Keratinocyte (primary cell): ENCODE results near the gene GAMT. TPM values are rescaled to one million over a fixed set of nuclear protein-coding genes. Genes with fewer than 3 reads are reported as not detected.

ENCODE experiments used
- DNase-seq: peaks from one replicate; pipeline ENCODE4 v3.0.0-alpha.2; 2011; ENCODE audit warnings: low read depth, missing footprints, low spot score
- FAIRE-seq: peaks from 2 replicates; lab custom pipeline; 2011; peaks lifted over from hg19 to GRCh38; lab: Jason Lieb, UNC
- H2AFZ ChIP-seq: 2 replicates; pipeline ENCODE4 v1.6.0; 2012; ENCODE audit warnings: low read length, control low read depth, inconsistent platforms; ENCODE audit not compliant: control insufficient read depth
- H3K27ac ChIP-seq: 2 replicates; pipeline ENCODE4 v1.5.1; 2011; ENCODE audit warnings: low read length; ENCODE audit not compliant: control insufficient read depth, insufficient read depth
- H3K27me3 ChIP-seq: 3 replicates; pipeline ENCODE4 v1.6.0; 2011; ENCODE audit warnings: low read length; ENCODE audit not compliant: control insufficient read depth, insufficient read depth; ENCODE audit errors: extremely low read depth
- H3K36me3 ChIP-seq, 2 experiments: 2 replicates in 1 of 2; 3 replicates in 1 of 2; pipeline ENCODE4 v1.5.1; 2011; ENCODE audit warnings: low read length in 2 of 2, mild to moderate bottlenecking in 1 of 2; ENCODE audit not compliant: control insufficient read depth in 2 of 2, insufficient read depth in 2 of 2; ENCODE audit errors: extremely low read depth in 1 of 2
- H3K4me1 ChIP-seq: 3 replicates; pipeline ENCODE4 v1.5.1; 2011; ENCODE audit warnings: low read length; ENCODE audit not compliant: control insufficient read depth, insufficient read depth; ENCODE audit errors: extremely low read depth
- H3K4me2 ChIP-seq: 3 replicates; pipeline ENCODE4 v1.6.0; 2011; ENCODE audit warnings: low read depth, low read length; ENCODE audit not compliant: control insufficient read depth, insufficient read depth; ENCODE audit errors: extremely low read depth
- H3K4me3 ChIP-seq, 3 experiments: fragments of 200-600 bp in 1 of 3; sonication (generic) in 1 of 3; 2 replicates in 2 of 3; 3 replicates in 1 of 3; pipeline ENCODE4 v1.5.1; 2011 to 2016; ENCODE audit warnings: low read length in 3 of 3, mild to moderate bottlenecking in 3 of 3, control low read depth in 2 of 3, inconsistent platforms in 1 of 3, low read depth in 1 of 3, mixed read lengths in 1 of 3, mixed run types in 1 of 3, moderate library complexity in 1 of 3; ENCODE audit not compliant: control insufficient read depth in 2 of 3, insufficient read depth in 2 of 3; ENCODE audit errors: extremely low read depth in 1 of 3
- H3K79me2 ChIP-seq: 2 replicates; pipeline ENCODE4 v1.6.0; 2012; ENCODE audit warnings: low read length; ENCODE audit not compliant: control insufficient read depth, insufficient read depth
- H3K9ac ChIP-seq: 3 replicates; pipeline ENCODE4 v1.6.0; 2011; ENCODE audit warnings: low read length; ENCODE audit not compliant: control insufficient read depth, insufficient read depth; ENCODE audit errors: extremely low read depth
- H3K9me1 ChIP-seq: 3 replicates; pipeline ENCODE4 v1.6.0; 2011; ENCODE audit warnings: low read length; ENCODE audit not compliant: control insufficient read depth, insufficient read depth; ENCODE audit errors: extremely low read depth
- H3K9me3 ChIP-seq: 2 replicates; pipeline ENCODE4 v1.5.1; 2012; ENCODE audit warnings: low read depth, low read length; ENCODE audit not compliant: control insufficient read depth
- H4K20me1 ChIP-seq: 3 replicates; pipeline ENCODE4 v1.6.0; 2011; ENCODE audit warnings: low read length; ENCODE audit not compliant: control insufficient read depth, insufficient read depth; ENCODE audit errors: extremely low read depth
- EZH2 ChIP-seq: IDR thresholded peaks from one replicate; pipeline ENCODE4 v1.6.1; 2012; ENCODE audit warnings: inconsistent platforms, mild to moderate bottlenecking, low read length, moderate library complexity
- dilution Hi-C: fragments of 300-500 bp; cut with MboI; formaldehyde crosslinking; loops from one replicate; pipeline ENCODE4 v1.7.0; 2020; ENCODE audit warnings: low sequenced_read_pairs; ENCODE audit not compliant: extremely low pct_ligation_motif_present
- polyA plus RNA-seq, 5 experiments: library from polyadenylated mRNA; depleted of rRNA in 3 of 5; stranded (reverse) in 3 of 5; stranded (forward) in 1 of 5; unstranded in 1 of 5; fragments of >200 nt; gene quantifications; 1 replicate in 1 of 5; 2 replicates in 3 of 5; 3 replicates in 1 of 5; pipeline versions ENCODE4 v1.2.1 to v1.2.3, GENCODE V29; 2011 to 2012; ENCODE audit warnings: missing spikeins in 2 of 5, low read depth in 1 of 5, low replicate concordance in 1 of 5
- TF ChIP-seq, protein P1 (sequence below), 3 experiments: IDR thresholded peaks in 1 of 3; conservative IDR thresholded peaks in 1 of 3; optimal IDR thresholded peaks in 1 of 3; 2 replicates in 2 of 3; 3 replicates in 1 of 3; pipeline versions ENCODE3 to v1.5.1; 2011; ENCODE audit warnings: low read length in 3 of 3, mild to moderate bottlenecking in 3 of 3, moderate library complexity in 2 of 3, control low read depth in 1 of 3, inconsistent platforms in 1 of 3; ENCODE audit not compliant: insufficient read depth in 2 of 3; ENCODE audit errors: extremely low read depth in 1 of 3

Gene GAMT
- polyA plus RNA-seq, 1 donor (not counting 4 experiments of a cell fraction or from before 2014, with no cell fraction given): 5.7 TPM

DNA sequence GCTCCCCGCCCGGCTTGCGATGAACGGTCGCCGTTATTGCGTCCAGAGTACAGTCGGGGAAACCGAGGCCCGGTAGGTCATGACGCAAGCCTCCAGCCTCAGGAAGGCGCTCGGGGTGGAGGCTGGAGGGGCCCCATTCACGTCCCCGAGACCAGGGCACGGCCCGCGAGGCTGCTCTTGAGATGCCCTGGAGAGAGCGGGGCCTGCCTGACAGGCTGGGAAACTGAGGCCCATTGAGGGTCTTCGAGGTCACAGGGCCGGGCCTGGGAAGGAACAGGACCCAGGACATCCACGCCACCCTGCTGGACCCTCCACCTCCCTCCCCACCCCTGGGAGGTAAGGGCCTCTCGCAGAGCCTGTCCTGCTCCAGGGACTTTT lies 17.3 kb downstream of the GAMT start:
- peak overlapping the region; percentile 96 for H3K4me2 ChIP-seq
- H3K27ac ChIP-seq: peak overlapping the region; percentile 78
- dilution Hi-C loops: no loop called here
- H3K79me2 ChIP-seq: peaks cover 18% of the 10 kb centered on the region
- H3K4me1 ChIP-seq: peaks cover 17% of the 10 kb centered on the region
- H3K9me1 ChIP-seq: no peaks in the 10 kb centered on the region
- DNase-seq: no peak
- peak overlapping the region; percentile 44 for H2AFZ ChIP-seq
- TF ChIP-seq, protein P1, sequence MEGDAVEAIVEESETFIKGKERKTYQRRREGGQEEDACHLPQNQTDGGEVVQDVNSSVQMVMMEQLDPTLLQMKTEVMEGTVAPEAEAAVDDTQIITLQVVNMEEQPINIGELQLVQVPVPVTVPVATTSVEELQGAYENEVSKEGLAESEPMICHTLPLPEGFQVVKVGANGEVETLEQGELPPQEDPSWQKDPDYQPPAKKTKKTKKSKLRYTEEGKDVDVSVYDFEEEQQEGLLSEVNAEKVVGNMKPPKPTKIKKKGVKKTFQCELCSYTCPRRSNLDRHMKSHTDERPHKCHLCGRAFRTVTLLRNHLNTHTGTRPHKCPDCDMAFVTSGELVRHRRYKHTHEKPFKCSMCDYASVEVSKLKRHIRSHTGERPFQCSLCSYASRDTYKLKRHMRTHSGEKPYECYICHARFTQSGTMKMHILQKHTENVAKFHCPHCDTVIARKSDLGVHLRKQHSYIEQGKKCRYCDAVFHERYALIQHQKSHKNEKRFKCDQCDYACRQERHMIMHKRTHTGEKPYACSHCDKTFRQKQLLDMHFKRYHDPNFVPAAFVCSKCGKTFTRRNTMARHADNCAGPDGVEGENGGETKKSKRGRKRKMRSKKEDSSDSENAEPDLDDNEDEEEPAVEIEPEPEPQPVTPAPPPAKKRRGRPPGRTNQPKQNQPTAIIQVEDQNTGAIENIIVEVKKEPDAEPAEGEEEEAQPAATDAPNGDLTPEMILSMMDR (optimal IDR thresholded peaks at IDR 0.05 in 1 of 3, IDR thresholded peaks at IDR 0.05 in 1 of 3, conservative IDR thresholded peaks at IDR 0.05 in 1 of 3; ENCODE audit: extremely low read depth in 1 of 3, insufficient read depth in 2 of 3, low read length in 3 of 3): no peak
- no peak for TF ChIP-seq EZH2
- H4K20me1 ChIP-seq: no peaks in the 10 kb centered on the region
- peak overlapping the region; percentile 88 for H3K9ac ChIP-seq
- peaks cover 4 to 9% of the 10 kb centered on the region in 2 experiments for H3K36me3 ChIP-seq
- H3K9me3 ChIP-seq: no peaks in the 10 kb centered on the region
- H3K4me3 ChIP-seq: peak overlapping the region; percentile 65 to 92 (median 91)
- FAIRE-seq: no peak
- H3K27me3 ChIP-seq: no peaks in the 10 kb centered on the region

- peak within 1 kb of the TSS; percentile 78 for H3K27ac ChIP-seq
- H3K27me3 ChIP-seq: no peaks in the 10 kb centered on the region
- TF ChIP-seq, protein P1 (optimal IDR thresholded peaks at IDR 0.05 in 1 of 3, IDR thresholded peaks at IDR 0.05 in 1 of 3, conservative IDR thresholded peaks at IDR 0.05 in 1 of 3; ENCODE audit: extremely low read depth in 1 of 3, insufficient read depth in 2 of 3, low read length in 3 of 3): peak; percentile 16 to 28 (median 17)
- TF ChIP-seq EZH2: no peak
- H3K4me2 ChIP-seq: peak within 1 kb of the TSS; percentile 96
- H3K4me1 ChIP-seq: peaks cover 17% of the 10 kb centered on the region
- no peaks in the 10 kb centered on the region for H3K9me1 ChIP-seq
- peak; percentile 68 for FAIRE-seq
- H3K36me3 ChIP-seq: peaks cover 1 to 3% of the 10 kb centered on the region in 2 experiments
- H2AFZ ChIP-seq: peak within 1 kb of the TSS; percentile 44
- no peaks in the 10 kb centered on the region for H4K20me1 ChIP-seq
- H3K9me3 ChIP-seq: no peaks in the 10 kb centered on the region
- peak; percentile 53 for DNase-seq
- H3K79me2 ChIP-seq: peaks cover 18% of the 10 kb centered on the region
- dilution Hi-C loops: no loop called here
- H3K4me3 ChIP-seq: peak within 1 kb of the TSS; percentile 65 to 92 (median 91)
- peak within 1 kb of the TSS; percentile 88 for H3K9ac ChIP-seq
These were observed 17.8 kb downstream of the GAMT start, which contains the start of gene NDUFS7 for GRCh38 chr19:1383312-1384084. NDUFS7 (plus strand) TSS chr19:1383907; CDS start chr19:1383927, 20 bp downstream.
